Spleen (tissue), 11 donors: ENCODE data around the gene ACSS1. TPM values are rescaled to one million over a fixed set of nuclear protein-coding genes. Genes with fewer than 3 reads are reported as not detected.

Experiments
- DNase-seq: peaks from one replicate; pipeline ENCODE4 v3.0.0-alpha.2; 2020
- H3K27ac ChIP-seq, 8 donors: fragments of 200-600 bp; sonication (generic) in 7 of 8; 1 replicate in 4 of 8; 2 replicates in 4 of 8; pipeline versions ENCODE4 v1.5.0 to v1.8.0; 2016 to 2021; ENCODE audit warnings: inconsistent platforms in 4 of 8, mild to moderate bottlenecking in 4 of 8, moderate library complexity in 1 of 8
- H3K27me3 ChIP-seq, 7 donors: fragments of 200-600 bp; sonication (generic) in 6 of 7; replicated peaks in 1 of 7; 1 replicate in 4 of 7; 2 replicates in 3 of 7; pipeline versions ENCODE4 v1.5.0 to v1.8.0; 2016 to 2021; ENCODE audit warnings: inconsistent platforms in 3 of 7, mild to moderate bottlenecking in 1 of 7
- H3K36me3 ChIP-seq, 6 donors: fragments of 200-600 bp; sonication (generic) in 5 of 6; 1 replicate in 4 of 6; 2 replicates in 2 of 6; pipeline versions ENCODE4 v1.5.0 to v1.8.0; 2016 to 2021; ENCODE audit warnings: inconsistent platforms in 2 of 6
- H3K4me1 ChIP-seq, 6 donors: fragments of 200-600 bp; sonication (generic) in 5 of 6; 1 replicate in 3 of 6; 2 replicates in 3 of 6; pipeline versions ENCODE4 v1.5.0 to v1.8.0; 2016 to 2021; ENCODE audit warnings: inconsistent platforms in 3 of 6
- H3K4me3 ChIP-seq, 8 donors: fragments of 200-600 bp; sonication (generic) in 7 of 8; 1 replicate in 4 of 8; 2 replicates in 4 of 8; pipeline versions ENCODE4 v1.5.0 to v1.8.0; 2016 to 2021; ENCODE audit warnings: inconsistent platforms in 4 of 8, mild to moderate bottlenecking in 4 of 8, moderate library complexity in 2 of 8
- H3K9me3 ChIP-seq, 8 donors: fragments of 200-600 bp; sonication (generic) in 7 of 8; 1 replicate in 4 of 8; 2 replicates in 4 of 8; pipeline versions ENCODE4 v1.5.0 to v1.8.0; 2016 to 2021; ENCODE audit warnings: inconsistent platforms in 4 of 8
- CTCF ChIP-seq, 11 experiments: fragments of 200-600 bp in 7 of 11; fragments of 450-650 bp in 4 of 11; sonication (generic) in 4 of 11; IDR thresholded peaks in 8 of 11; conservative IDR thresholded peaks in 3 of 11; 1 replicate in 7 of 11; 2 replicates in 4 of 11; pipeline versions ENCODE4 v1.4.0 to v1.8.0; 2016 to 2021; ENCODE audit warnings: antibody characterized with exemption in 11 of 11, inconsistent platforms in 4 of 11, mild to moderate bottlenecking in 1 of 11
- POLR2A ChIP-seq, 3 donors: fragments of 450-650 bp; IDR thresholded peaks; one replicate each; pipeline ENCODE4 v1.5.1; 2017; ENCODE audit warnings: antibody characterized with exemption in 3 of 3, mild to moderate bottlenecking in 1 of 3
- POLR2AphosphoS5 ChIP-seq, 3 donors: sonication (generic); formaldehyde crosslinking; IDR thresholded peaks; one replicate each; pipeline ENCODE4 v1.5.1; 2017; ENCODE audit warnings: antibody characterized with exemption in 3 of 3
- WGBS, 5 donors: extraction: QIAGEN DNeasy Blood & Tissue Kit in 3 of 5; methylation state at CpG; one replicate each; pipeline versions ENCODE4 v1.1.5 to v1.1.7; 2013 to 2018; 5-methylcytosine and 5-hydroxymethylcytosine counted together
- intact Hi-C: fragments of 100-400 bp; cut with DNase I; formaldehyde crosslinking; loops from one replicate; pipeline ENCODE4 v1.15.0; 2023; ENCODE audit warnings: low total_unique reads
- polyA plus RNA-seq, 3 donors: library from polyadenylated mRNA; stranded (reverse); fragments of 200-250 nt; gene quantifications; one replicate each; pipeline ENCODE4 v1.2.1, GENCODE V29; 2013
- total RNA-seq, 7 donors: library from RNA; depleted of rRNA in 3 of 7; stranded (reverse); fragments of >200 nt in 3 of 7; fragmentation: NEBNext Ultra II Directional in 4 of 7; extraction: Animal tissue kit (Norgen Biotek cat#: 25700) in 4 of 7; gene quantifications; one replicate each; pipeline versions ENCODE4 v1.1.0 to v1.2.1, GENCODE V29; 2016 to 2021
- donor health status: healthy with polysubstance abuse.
- donor health status: DM: no; HTN: no; CAD: no; lungs with moderate emphysema.
- donor health status: DM: no; HTN: no; CAD: no.
- donor health status: Bipolar disorder and iron deficiency.
- donor health status: healthy.
- donor health status: DM: no; HTN: no; CAD: no.
- donor health status: DM: yes; HTN: yes; CAD: no.

The ACSS1 gene
- total and polyA plus RNA-seq, 10 donors: 20.3 to 50.8 (median 36.4) TPM

GRCh38 chr20:24962182-24962492 is 95.8 kb downstream of the ACSS1 start:
- DNase-seq: peak; percentile 48
- no peaks in the 10 kb centered on the region for H3K27me3 ChIP-seq
- no peaks in the 10 kb centered on the region for H3K9me3 ChIP-seq
- no peak overlapping the region for H3K4me3 ChIP-seq
- no peak for TF ChIP-seq POLR2A (IDR thresholded peaks at IDR 0.05)
- no peak for TF ChIP-seq CTCF (IDR thresholded peaks at IDR 0.05 in 8 of 11, conservative IDR thresholded peaks at IDR 0.05 in 3 of 11)
- TF ChIP-seq POLR2AphosphoS5 (IDR thresholded peaks at IDR 0.05): no peak
- H3K27ac ChIP-seq: peak overlapping the region in 5 of 8 donors; percentile 13 to 86 (median 76)
- intact Hi-C loops: no loop called here
- H3K4me1 ChIP-seq: peaks cover 0 to 57% (median 13%) of the 10 kb centered on the region in 6 donors
- peaks cover 0 to 100% (median 90%) of the 10 kb centered on the region in 6 donors for H3K36me3 ChIP-seq
- WGBS, 5 donors: 86 to 98% (median 94%) methylated on average over 2 of the region's 2 CpGs

- 79 to 93% (median 84%) methylated on average over 20 of the region's 20 CpGs for WGBS, 5 donors
- intact Hi-C loops: no loop called here
- peak overlapping the region in 6 of 8 donors; percentile 26 to 86 (median 62) for H3K27ac ChIP-seq
- no peaks in the 10 kb centered on the region for H3K9me3 ChIP-seq
- DNase-seq: peak; percentile 67
- H3K36me3 ChIP-seq: peaks cover 0 to 100% (median 85%) of the 10 kb centered on the region in 6 donors
- H3K4me3 ChIP-seq: no peak overlapping the region
- no peaks in the 10 kb centered on the region for H3K27me3 ChIP-seq
- peaks cover 0 to 60% (median 13%) of the 10 kb centered on the region in 6 donors for H3K4me1 ChIP-seq
- TF ChIP-seq CTCF (IDR thresholded peaks at IDR 0.05 in 8 of 11, conservative IDR thresholded peaks at IDR 0.05 in 3 of 11) (no peak), POLR2AphosphoS5 (IDR thresholded peaks at IDR 0.05) (peak in 1 of 3 donors; percentile 18)
Measured at GRCh38 chr20:24961384-24962181, 96.4 kb downstream of the ACSS1 start.

- peaks cover 0 to 100% (median 81%) of the 10 kb centered on the region in 6 donors for H3K36me3 ChIP-seq
- TF ChIP-seq POLR2AphosphoS5 (IDR thresholded peaks at IDR 0.05) (no peak), CTCF (IDR thresholded peaks at IDR 0.05 in 8 of 11, conservative IDR thresholded peaks at IDR 0.05 in 3 of 11) (no peak), POLR2A (IDR thresholded peaks at IDR 0.05) (no peak)
- H3K27ac ChIP-seq: peak overlapping the region in 7 of 8 donors; percentile 53 to 86 (median 72)
- no peaks in the 10 kb centered on the region for H3K9me3 ChIP-seq
- H3K4me1 ChIP-seq: peaks cover 0 to 67% (median 16%) of the 10 kb centered on the region in 6 donors
- DNase-seq: no peak
- no peak overlapping the region for H3K4me3 ChIP-seq
- no peaks in the 10 kb centered on the region for H3K27me3 ChIP-seq
- intact Hi-C loops: no loop called here
- 66 to 82% (median 76%) methylated on average over 2 of the region's 2 CpGs for WGBS, 5 donors
Measured at GRCh38 chr20:24960861-24961260, 97.1 kb downstream of the ACSS1 start.

- intact Hi-C loops: no loop called here
- DNase-seq: peak; percentile 80
- Histone ChIP-seq H3K4me3 (no peak overlapping the region), H3K9me3 (no peaks in the 10 kb centered on the region), H3K36me3 (peaks cover 0 to 100% (median 77%) of the 10 kb centered on the region in 6 donors), H3K27me3 (no peaks in the 10 kb centered on the region), H3K27ac (peak overlapping the region in 7 of 8 donors; percentile 53 to 86 (median 72)), H3K4me1 (peaks cover 0 to 72% (median 17%) of the 10 kb centered on the region in 6 donors)
- TF ChIP-seq POLR2A (IDR thresholded peaks at IDR 0.05): no peak
- peak in 2 of 3 donors; percentile 32 to 72 for TF ChIP-seq POLR2AphosphoS5 (IDR thresholded peaks at IDR 0.05)
- no peak for TF ChIP-seq CTCF (IDR thresholded peaks at IDR 0.05 in 8 of 11, conservative IDR thresholded peaks at IDR 0.05 in 3 of 11)
- 89 to 94% (median 92%) methylated on average over 4 to 10 of the region's 10 CpGs for WGBS, 5 donors
Measured at GRCh38 chr20:24960302-24960801, 97.6 kb downstream of the ACSS1 start.
